H1 (cell line): ENCODE results near the gene TBC1D12. TPM values are rescaled to one million over a fixed set of nuclear protein-coding genes. Genes with fewer than 3 reads are reported as not detected.
A peak's percentile ranks its signal among the peaks of the same experiment; 100 is the strongest.

Experiments used
- CTCF ChIA-PET: fragments of 300-600 bp; sonication (Branson Sonifier 250); formaldehyde crosslinking; loops from one replicate; lab custom pipeline; 2021; ENCODE audit not compliant: partially characterized antibody; lab: Charles Lee
- POLR2A ChIA-PET: fragments of 300-600 bp; sonication (Branson Sonifier 250); formaldehyde crosslinking; loops from one replicate; lab custom pipeline; 2021; ENCODE audit warnings: inconsistent platforms; ENCODE audit not compliant: partially characterized antibody; lab: Charles Lee
- DNase-seq, 2 experiments: peaks; one replicate each; pipeline versions ENCODE4 v3.0.0 to v3.0.0-alpha.2; 2010 to 2022; ENCODE audit warnings: low spot score in 2 of 2, low read depth in 1 of 2, mixed read lengths in 1 of 2
- FAIRE-seq: peaks from 2 replicates; lab custom pipeline; 2011; peaks lifted over from hg19 to GRCh38; lab: Jason Lieb, UNC
- H2AFZ ChIP-seq: 2 replicates; pipeline ENCODE4 v1.8.1; 2012; ENCODE audit warnings: low read length, inconsistent platforms
- H2AK5ac ChIP-seq: 2 replicates; pipeline ENCODE4 v1.6.1; 2013; ENCODE audit warnings: low read depth, low read length
- H2BK120ac ChIP-seq: replicated peaks from 2 replicates; pipeline ENCODE3; 2013; ENCODE audit warnings: low read depth, low read length, inconsistent platforms
- H2BK12ac ChIP-seq: 2 replicates; pipeline ENCODE4 v1.6.1; 2013; ENCODE audit warnings: low read depth, low read length
- H2BK15ac ChIP-seq: 2 replicates; pipeline ENCODE4 v1.6.1; 2013; ENCODE audit warnings: low read length
- H2BK20ac ChIP-seq: 2 replicates; pipeline ENCODE4 v1.6.1; 2013; ENCODE audit warnings: low read length
- H2BK5ac ChIP-seq: 2 replicates; pipeline ENCODE4 v1.6.1; 2013; ENCODE audit warnings: low read depth, low read length
- H3K14ac ChIP-seq: 2 replicates; pipeline ENCODE4 v1.6.1; 2013; ENCODE audit warnings: inconsistent platforms; ENCODE audit not compliant: insufficient read length
- H3K18ac ChIP-seq: 2 replicates; pipeline ENCODE4 v1.6.1; 2013; ENCODE audit warnings: low read length; ENCODE audit errors: extremely low read depth
- H3K23ac ChIP-seq: 2 replicates; pipeline ENCODE4 v1.6.1; 2013; ENCODE audit warnings: inconsistent platforms; ENCODE audit not compliant: insufficient read length
- H3K23me2 ChIP-seq: 2 replicates; pipeline ENCODE4 v1.6.1; 2013; ENCODE audit warnings: low read depth, low read length
- H3K27ac ChIP-seq: 2 replicates; pipeline ENCODE4 v1.6.1; 2011; ENCODE audit warnings: low read depth, low read length, inconsistent platforms
- H3K27me3 ChIP-seq, 4 experiments: replicated peaks in 1 of 4; 1 replicate in 1 of 4; 2 replicates in 3 of 4; pipeline versions ENCODE4 v1.6.1 to v1.8.1; 2011 to 2013; ENCODE audit warnings: low read length in 3 of 4, mild to moderate bottlenecking in 3 of 4, inconsistent platforms in 2 of 4, mixed read lengths in 2 of 4, moderate library complexity in 1 of 4; ENCODE audit not compliant: control insufficient read depth in 3 of 4, insufficient read depth in 3 of 4; ENCODE audit errors: extremely low read depth in 1 of 4
- H3K36me3 ChIP-seq, 4 experiments: 2 replicates each; pipeline versions ENCODE4 v1.6.1 to v1.8.1; 2011 to 2013; ENCODE audit warnings: mild to moderate bottlenecking in 4 of 4, low read length in 3 of 4, moderate library complexity in 2 of 4, control low read depth in 1 of 4, inconsistent platforms in 1 of 4; ENCODE audit not compliant: insufficient read depth in 4 of 4, control insufficient read depth in 2 of 4
- H3K4ac ChIP-seq: replicated peaks from 2 replicates; pipeline ENCODE3; 2013; ENCODE audit warnings: low read length, low read depth, mixed read lengths, inconsistent platforms; ENCODE audit not compliant: insufficient read length
- H3K4me1 ChIP-seq, 4 experiments: replicated peaks in 1 of 4; 1 replicate in 1 of 4; 2 replicates in 3 of 4; pipeline versions ENCODE4 v1.6.1 to v1.8.1; 2011 to 2013; ENCODE audit warnings: low read length in 3 of 4, inconsistent platforms in 2 of 4, mixed read lengths in 1 of 4; ENCODE audit not compliant: insufficient read depth in 4 of 4, control insufficient read depth in 3 of 4
- H3K4me2 ChIP-seq, 2 experiments: 2 replicates each; pipeline versions ENCODE4 v1.6.1 to v1.8.1; 2011 to 2013; ENCODE audit warnings: low read depth in 2 of 2, low read length in 2 of 2, control low read depth in 1 of 2, inconsistent platforms in 1 of 2, mild to moderate bottlenecking in 1 of 2; ENCODE audit not compliant: insufficient read depth in 1 of 2
- H3K4me3 ChIP-seq, 4 experiments: fragments of 200-600, 300-600 bp in 1 of 4; sonication (generic), shearing (Covaris generic), sonication (Bioruptor Twin) in 1 of 4; 2 replicates each; pipeline versions ENCODE4 v1.5.1 to v1.8.1; 2011 to 2016; ENCODE audit warnings: low read length in 4 of 4, low read depth in 3 of 4, control low read depth in 2 of 4, inconsistent platforms in 2 of 4, mild to moderate bottlenecking in 2 of 4, mixed read lengths in 1 of 4, moderate library complexity in 1 of 4; ENCODE audit not compliant: insufficient read depth in 2 of 4; ENCODE audit errors: extremely low read depth in 1 of 4
- H3K56ac ChIP-seq: replicated peaks from 2 replicates; pipeline ENCODE3; 2013; ENCODE audit warnings: low read depth, mild to moderate bottlenecking, mixed read lengths, low read length, inconsistent platforms; ENCODE audit not compliant: insufficient read length
- H3K79me1 ChIP-seq: 2 replicates; pipeline ENCODE4 v1.6.1; 2013; ENCODE audit warnings: low read depth, low read length, control low read depth
- H3K79me2 ChIP-seq, 2 experiments: 2 replicates each; pipeline versions ENCODE4 v1.6.1 to v1.8.1; 2012 to 2013; ENCODE audit warnings: low read length in 2 of 2, mild to moderate bottlenecking in 2 of 2, inconsistent platforms in 1 of 2; ENCODE audit not compliant: insufficient read depth in 2 of 2, control insufficient read depth in 1 of 2
- H3K9ac ChIP-seq, 4 experiments: replicated peaks in 1 of 4; 1 replicate in 1 of 4; 2 replicates in 3 of 4; pipeline versions ENCODE4 v1.6.1 to v1.8.1; 2011 to 2013; ENCODE audit warnings: low read depth in 3 of 4, low read length in 3 of 4, control low read depth in 2 of 4, mild to moderate bottlenecking in 2 of 4, moderate library complexity in 2 of 4, inconsistent platforms in 1 of 4; ENCODE audit errors: extremely low read depth in 1 of 4
- H3K9me3 ChIP-seq, 2 experiments: 2 replicates each; pipeline versions ENCODE4 v1.6.1 to v1.8.1; 2012 to 2013; ENCODE audit warnings: mild to moderate bottlenecking in 2 of 2, moderate library complexity in 2 of 2, control low read depth in 1 of 2, inconsistent platforms in 1 of 2, low read depth in 1 of 2, low read length in 1 of 2, mixed read lengths in 1 of 2; ENCODE audit not compliant: insufficient read depth in 2 of 2
- H4K20me1 ChIP-seq, 2 experiments: replicated peaks in 1 of 2; 2 replicates each; pipeline versions ENCODE3 to v1.8.1; 2011 to 2013; ENCODE audit warnings: inconsistent platforms in 2 of 2, low read length in 2 of 2, mild to moderate bottlenecking in 1 of 2; ENCODE audit not compliant: insufficient read depth in 2 of 2, control insufficient read depth in 1 of 2
- H4K5ac ChIP-seq: 2 replicates; pipeline ENCODE4 v1.6.1; 2013; ENCODE audit warnings: low read length, low read depth, mixed read lengths, inconsistent platforms; ENCODE audit not compliant: insufficient read length
- H4K8ac ChIP-seq: 2 replicates; pipeline ENCODE4 v1.8.0; 2013; ENCODE audit warnings: mild to moderate bottlenecking, moderate library complexity, low read length, inconsistent platforms; ENCODE audit not compliant: insufficient read depth; ENCODE audit errors: extremely low read depth
- H4K91ac ChIP-seq: replicated peaks from 2 replicates; pipeline ENCODE3; 2013; ENCODE audit warnings: low read length, mixed read lengths, inconsistent platforms; ENCODE audit not compliant: insufficient read length
- SIN3A ChIP-seq, 2 experiments: IDR thresholded peaks in 1 of 2; conservative IDR thresholded peaks in 1 of 2; 2 replicates each; pipeline ENCODE4 v1.6.1; 2011 to 2012; ENCODE audit warnings: low read length in 2 of 2, improper control_type of control experiment in 1 of 2, low read depth in 1 of 2, mild to moderate bottlenecking in 1 of 2
- YY1 ChIP-seq: IDR thresholded peaks from 2 replicates; pipeline ENCODE4 v1.6.1; 2011; ENCODE audit warnings: low read depth, mild to moderate bottlenecking, low read length
- ZNF274 ChIP-seq: IDR thresholded peaks from 2 replicates; pipeline ENCODE4 v1.7.0; 2012; ENCODE audit warnings: low read length, borderline replicate concordance; ENCODE audit errors: extremely low read depth
- WGBS, 2 experiments: shearing (Covaris generic) in 1 of 2; methylation state at CpG; one replicate each; pipeline versions ENCODE4 v1.1.6 to v1.1.7; 2013 to 2015; ENCODE audit warnings: low lambda C conversion rate in 2 of 2, mixed read lengths in 2 of 2, inconsistent platforms in 1 of 2, low coverage in 1 of 2, missing lambda C conversion rate in 1 of 2; ENCODE audit not compliant: insufficient replicate concordance in 2 of 2, insufficient coverage in 1 of 2, insufficient read length in 1 of 2; ENCODE audit errors: extremely low coverage in 1 of 2, missing lambda C conversion rate in 1 of 2; 5-methylcytosine and 5-hydroxymethylcytosine counted together
- polyA plus RNA-seq, 7 experiments: library from polyadenylated mRNA; depleted of rRNA in 3 of 7; stranded (reverse) in 5 of 7; unstranded in 2 of 7; fragments of >200 nt in 5 of 7; fragments of 200-250 nt in 2 of 7; gene quantifications; 1 replicate in 5 of 7; 2 replicates in 1 of 7; 4 replicates in 1 of 7; pipeline versions ENCODE4 v1.2.1 to v1.2.3, GENCODE V29; 2011 to 2013; ENCODE audit warnings: missing spikeins in 2 of 7, mixed read lengths in 2 of 7
- total RNA-seq: library from RNA; stranded (reverse); fragmentation: NEBNext Ultra II Directional; extraction: Animal tissue kit (Norgen Biotek cat#: 25700); gene quantifications from 2 replicates; pipeline ENCODE4 v1.2.1, GENCODE V29; 2021

Gene TBC1D12
- total and polyA plus RNA-seq, 2 of the 8 experiments (the other 6 are each of a cell fraction or from before 2014, with no cell fraction given) = 1.1 to 3.2 TPM

GRCh38 chr10:94364482-94364881 is 37.9 kb upstream of the TBC1D12 start:
- peaks cover 6% of the 10 kb centered on the region for H3K23me2 ChIP-seq
- no peak overlapping the region for H2BK12ac ChIP-seq
- no peak overlapping the region for H2BK120ac ChIP-seq
- no peaks in the 10 kb centered on the region for H3K9me3 ChIP-seq
- no peak overlapping the region for H4K5ac ChIP-seq
- no peak overlapping the region for H4K8ac ChIP-seq
- peaks cover 0 to 18% (median 11%) of the 10 kb centered on the region in 4 experiments; a peak in 5 of 7 replicates for H3K27me3 ChIP-seq
- H3K4me1 ChIP-seq = peaks cover 0 to 2% (median 0%) of the 10 kb centered on the region in 4 experiments; a peak in 1 of 7 replicates
- no peak overlapping the region; the same call in 1 of the 2 replicates for H3K18ac ChIP-seq
- no peak for TF ChIP-seq SIN3A (conservative IDR thresholded peaks at IDR 0.05 in 1 of 2, IDR thresholded peaks at IDR 0.05 in 1 of 2; ENCODE audit: low read depth in 1 of 2, low read length in 2 of 2)
- no peak for TF ChIP-seq ZNF274
- no peak for TF ChIP-seq YY1
- ChIA-PET CTCF (interaction anchor here (0.6 to 0.9 kb wide), 2 partner anchors 80 to 95 kb away, joined by 3 to 4 read pairs; no protein-coding TSS in a partner anchor), POLR2A (interaction anchor here (0.7 kb wide), 1 partner anchor 32 kb away, joined by 3 read pairs; no protein-coding TSS in a partner anchor)
- 0 out of 2 replicates have a peak, but pooled peaks cover 2% of the 10 kb centered on the region for H3K79me1 ChIP-seq
- no peak overlapping the region for H3K56ac ChIP-seq
- H2BK15ac ChIP-seq = peak overlapping the region; percentile 99; the same call in 1 of the 2 replicates
- no peak overlapping the region for H3K4me2 ChIP-seq
- H3K36me3 ChIP-seq = peaks cover 0 to 12% (median 0%) of the 10 kb centered on the region in 4 experiments; a peak in 2 of 8 replicates
- H2BK20ac ChIP-seq = no peak overlapping the region
- H3K79me2 ChIP-seq = peaks cover 0 to 23% of the 10 kb centered on the region in 2 experiments; a peak in 2 of 4 replicates
- no peak overlapping the region for H2BK5ac ChIP-seq
- no peak overlapping the region for H3K27ac ChIP-seq
- DNase-seq (no peak), FAIRE-seq (no peak)
- no peak overlapping the region for H3K4ac ChIP-seq
- no peak overlapping the region for H3K4me3 ChIP-seq
- H2AK5ac ChIP-seq = no peak overlapping the region
- no peak overlapping the region for H3K9ac ChIP-seq
- H4K91ac ChIP-seq = no peak overlapping the region
- no peak overlapping the region for H3K23ac ChIP-seq
- H3K14ac ChIP-seq = no peak overlapping the region
- no peak overlapping the region for H2AFZ ChIP-seq
- 92% methylated on average over 1 of the region's 1 CpG; no CpG with 5 or more reads in 1 of the 2 experiments for whole genome bisulfite sequencing, 2 experiments
- H4K20me1 ChIP-seq = no peaks in the 10 kb centered on the region
